ENCODE measurements around the gene FADS6.

The FADS6 gene

GRCh38 chr17:74892974-74893911, at the start of gene FADS6:
TSS of gene FADS6 (minus strand) at chr17:74893633. CDS start at chr17:74893595, 38 bp downstream.
- no peak within 1 kb of the TSS for H3K4me2 ChIP-seq (ENCODE audit: low read depth, low read length)
- no peak for DNase-seq

GRCh38 chr17:74941128-74941725, 47.8 kb upstream of the FADS6 start:
- Histone ChIP-seq H3K9me2 (replicated peaks; ENCODE audit: insufficient read depth, low read length) (no peaks in the 10 kb centered on the region), H3K27me3 (replicated peaks; ENCODE audit: insufficient read depth, low read length) (peaks cover 84% of the 10 kb centered on the region), H3K9ac (ENCODE audit: low read length) (no peak overlapping the region), H3K4me2 (ENCODE audit: low read depth, low read length) (no peak overlapping the region), H3K79me2 (ENCODE audit: low read length) (no peaks in the 10 kb centered on the region), H3K9me3 (replicated peaks; ENCODE audit: insufficient read depth, low read length) (no peaks in the 10 kb centered on the region), H3K4me3 (ENCODE audit: low read length) (no peak overlapping the region), H3K4me1 (ENCODE audit: low read length) (peaks cover 7% of the 10 kb centered on the region; the same call in 1 of the 2 replicates), H3F3A (ENCODE audit: insufficient read depth, low read length) (no peaks in the 10 kb centered on the region), H4K20me1 (ENCODE audit: insufficient read depth, low read length) (no peaks in the 10 kb centered on the region), H2AFZ (ENCODE audit: low read length) (no peak overlapping the region), H3K36me3 (replicated peaks; ENCODE audit: insufficient read depth, low read length) (no peaks in the 10 kb centered on the region), H3K27ac (ENCODE audit: low read length) (no peak overlapping the region)
- no peak for TF ChIP-seq EZH2phosphoT487 (IDR thresholded peaks at IDR 0.05; ENCODE audit: low read length)
- TF ChIP-seq EZH2 (optimal IDR thresholded peaks at IDR 0.05; ENCODE audit: low read depth, low read length) = no peak
- TF ChIP-seq CTCF (IDR thresholded peaks at IDR 0.05; ENCODE audit: low read length) = no peak
- DNase-seq = no peak

More at GRCh38 chr17:74892974-74893911, at the start of gene FADS6:
- H3K36me3 ChIP-seq (replicated peaks; ENCODE audit: insufficient read depth, low read length) = no peaks in the 10 kb centered on the region
- H3K9me3 ChIP-seq (replicated peaks; ENCODE audit: insufficient read depth, low read length) = no peaks in the 10 kb centered on the region
- H2AFZ ChIP-seq (ENCODE audit: low read length) = no peak within 1 kb of the TSS
- H3K79me2 ChIP-seq (ENCODE audit: low read length) = no peaks in the 10 kb centered on the region
- H3K4me1 ChIP-seq (ENCODE audit: low read length) = no peaks in the 10 kb centered on the region
- H3F3A ChIP-seq (ENCODE audit: insufficient read depth, low read length) = no peaks in the 10 kb centered on the region
- no peaks in the 10 kb centered on the region for H3K9me2 ChIP-seq (replicated peaks; ENCODE audit: insufficient read depth, low read length)
- H3K27ac ChIP-seq (ENCODE audit: low read length) = no peak within 1 kb of the TSS
- TF ChIP-seq EZH2 (optimal IDR thresholded peaks at IDR 0.05; ENCODE audit: low read depth, low read length) (no peak), EZH2phosphoT487 (IDR thresholded peaks at IDR 0.05; ENCODE audit: low read length) (no peak), CTCF (IDR thresholded peaks at IDR 0.05; ENCODE audit: low read length) (no peak)
- peaks cover 98% of the 10 kb centered on the region for H3K27me3 ChIP-seq (replicated peaks; ENCODE audit: insufficient read depth, low read length)
- no peaks in the 10 kb centered on the region for H4K20me1 ChIP-seq (ENCODE audit: insufficient read depth, low read length)
- H3K4me3 ChIP-seq (ENCODE audit: low read length) = no peak within 1 kb of the TSS
- no peak within 1 kb of the TSS for H3K9ac ChIP-seq (ENCODE audit: low read length)

GRCh38 chr17:74939534-74939933, 46.1 kb upstream of the FADS6 start:
- H3K4me3 ChIP-seq (ENCODE audit: low read length) = no peak overlapping the region
- no peak overlapping the region for H3K9ac ChIP-seq (ENCODE audit: low read length)
- no peaks in the 10 kb centered on the region for H3K4me1 ChIP-seq (ENCODE audit: low read length)
- H3K36me3 ChIP-seq (replicated peaks; ENCODE audit: insufficient read depth, low read length) = no peaks in the 10 kb centered on the region
- H3F3A ChIP-seq (ENCODE audit: insufficient read depth, low read length) = no peaks in the 10 kb centered on the region
- no peaks in the 10 kb centered on the region for H3K9me3 ChIP-seq (replicated peaks; ENCODE audit: insufficient read depth, low read length)
- H3K27me3 ChIP-seq (replicated peaks; ENCODE audit: insufficient read depth, low read length) = peaks cover 90% of the 10 kb centered on the region
- H3K4me2 ChIP-seq (ENCODE audit: low read depth, low read length) = no peak overlapping the region
- no peaks in the 10 kb centered on the region for H4K20me1 ChIP-seq (ENCODE audit: insufficient read depth, low read length)
- no peak overlapping the region for H3K27ac ChIP-seq (ENCODE audit: low read length)
- H3K79me2 ChIP-seq (ENCODE audit: low read length) = no peaks in the 10 kb centered on the region
- no peak overlapping the region for H2AFZ ChIP-seq (ENCODE audit: low read length)
- no peak for DNase-seq
- TF ChIP-seq EZH2 (optimal IDR thresholded peaks at IDR 0.05; ENCODE audit: low read depth, low read length) (no peak), CTCF (IDR thresholded peaks at IDR 0.05; ENCODE audit: low read length) (no peak), EZH2phosphoT487 (IDR thresholded peaks at IDR 0.05; ENCODE audit: low read length) (no peak)
- no peaks in the 10 kb centered on the region for H3K9me2 ChIP-seq (replicated peaks; ENCODE audit: insufficient read depth, low read length)
